T-helper 1 cell treated with Interleukin-12 subunit alpha and Interleukin-12 subunit beta and Interleukin-4 antibody, amounts not matched to agents 30 μg/mL and 1 μg/mL, for 36 hours (primary cell): Measurements from ENCODE around the gene DSP.

Experiments
- H3K27ac Mint-ChIP-seq: one replicate; pipeline ENCODE4 v1.8.0; 2021; ENCODE audit warnings: mild to moderate bottlenecking, mixed read lengths
- H3K27me3 Mint-ChIP-seq: one replicate; pipeline ENCODE4 v1.8.0; 2021; ENCODE audit warnings: low read depth, mixed read lengths
- H3K36me3 Mint-ChIP-seq: one replicate; pipeline ENCODE4 v1.8.0; 2021; ENCODE audit warnings: low read depth, mixed read lengths
- H3K4me1 Mint-ChIP-seq: one replicate; pipeline ENCODE4 v1.8.0; 2021; ENCODE audit warnings: low read depth, mixed read lengths
- H3K4me3 Mint-ChIP-seq: one replicate; pipeline ENCODE4 v1.8.0; 2021; ENCODE audit warnings: mild to moderate bottlenecking, moderate library complexity, mixed read lengths
- H3K9me3 Mint-ChIP-seq: one replicate; pipeline ENCODE4 v1.8.0; 2021; ENCODE audit warnings: mixed read lengths

The DSP gene

GRCh38 chr6:7541175-7542064 lies at the start of gene DSP:
TSS of gene DSP (plus strand) at chr6:7541671. CDS start at chr6:7541916, 245 bp downstream.
- H3K27me3 Mint-ChIP-seq: peaks cover 81% of the 10 kb centered on the region
- H3K4me3 Mint-ChIP-seq: peak within 1 kb of the TSS; percentile 79
- H3K27ac Mint-ChIP-seq: no peak within 1 kb of the TSS
- H3K4me1 Mint-ChIP-seq: peaks cover 6% of the 10 kb centered on the region
- H3K36me3 Mint-ChIP-seq: no peaks in the 10 kb centered on the region
- H3K9me3 Mint-ChIP-seq: no peaks in the 10 kb centered on the region

- Mint-ChIP-seq H3K27ac (no peak overlapping the region), H3K36me3 (no peaks in the 10 kb centered on the region), H3K9me3 (no peaks in the 10 kb centered on the region), H3K27me3 (peaks cover 18% of the 10 kb centered on the region), H3K4me1 (no peaks in the 10 kb centered on the region), H3K4me3 (no peak overlapping the region)
Measured at GRCh38 chr6:7493866-7494265, 47.6 kb upstream of the DSP start.

GRCh38 chr6:7494638-7495037 lies 46.8 kb upstream of the DSP start:
- Mint-ChIP-seq H3K4me3 (no peak overlapping the region), H3K27ac (no peak overlapping the region), H3K27me3 (peaks cover 22% of the 10 kb centered on the region), H3K9me3 (no peaks in the 10 kb centered on the region), H3K36me3 (no peaks in the 10 kb centered on the region), H3K4me1 (no peaks in the 10 kb centered on the region)

GRCh38 chr6:7496266-7496875 lies 45.1 kb upstream of the DSP start:
- no peaks in the 10 kb centered on the region for H3K9me3 Mint-ChIP-seq
- no peak overlapping the region for H3K4me3 Mint-ChIP-seq
- H3K36me3 Mint-ChIP-seq: no peaks in the 10 kb centered on the region
- H3K27ac Mint-ChIP-seq: no peak overlapping the region
- peaks cover 28% of the 10 kb centered on the region for H3K27me3 Mint-ChIP-seq
- no peaks in the 10 kb centered on the region for H3K4me1 Mint-ChIP-seq

- Mint-ChIP-seq H3K4me1 (no peaks in the 10 kb centered on the region), H3K27me3 (peaks cover 14% of the 10 kb centered on the region), H3K4me3 (no peak overlapping the region), H3K27ac (no peak overlapping the region), H3K36me3 (no peaks in the 10 kb centered on the region), H3K9me3 (no peaks in the 10 kb centered on the region)
Measured at GRCh38 chr6:7500752-7501282, 40.7 kb upstream of the DSP start.

- no peak overlapping the region for H3K4me3 Mint-ChIP-seq
- no peaks in the 10 kb centered on the region for H3K36me3 Mint-ChIP-seq
- H3K9me3 Mint-ChIP-seq: no peaks in the 10 kb centered on the region
- no peak overlapping the region for H3K27ac Mint-ChIP-seq
- H3K4me1 Mint-ChIP-seq: no peaks in the 10 kb centered on the region
- peaks cover 11% of the 10 kb centered on the region for H3K27me3 Mint-ChIP-seq
Measured at GRCh38 chr6:7502743-7503142, 38.7 kb upstream of the DSP start.

GRCh38 chr6:7504041-7504440 lies 37.4 kb upstream of the DSP start:
- Mint-ChIP-seq H3K4me1 (no peaks in the 10 kb centered on the region), H3K27ac (no peak overlapping the region), H3K4me3 (no peak overlapping the region), H3K36me3 (no peaks in the 10 kb centered on the region), H3K27me3 (peaks cover 9% of the 10 kb centered on the region), H3K9me3 (no peaks in the 10 kb centered on the region)

GRCh38 chr6:7505189-7505699 lies 36.2 kb upstream of the DSP start:
- Mint-ChIP-seq H3K27me3 (peaks cover 6% of the 10 kb centered on the region), H3K36me3 (no peaks in the 10 kb centered on the region), H3K4me1 (no peaks in the 10 kb centered on the region), H3K4me3 (no peak overlapping the region), H3K27ac (no peak overlapping the region), H3K9me3 (no peaks in the 10 kb centered on the region)

- H3K4me3 Mint-ChIP-seq: no peak overlapping the region
- no peak overlapping the region for H3K27ac Mint-ChIP-seq
- peaks cover 13% of the 10 kb centered on the region for H3K27me3 Mint-ChIP-seq
- H3K36me3 Mint-ChIP-seq: no peaks in the 10 kb centered on the region
- H3K4me1 Mint-ChIP-seq: no peaks in the 10 kb centered on the region
- H3K9me3 Mint-ChIP-seq: no peaks in the 10 kb centered on the region
Measured at GRCh38 chr6:7507600-7507999, 33.9 kb upstream of the DSP start.

- no peaks in the 10 kb centered on the region for H3K9me3 Mint-ChIP-seq
- no peak overlapping the region for H3K27ac Mint-ChIP-seq
- H3K36me3 Mint-ChIP-seq: no peaks in the 10 kb centered on the region
- no peaks in the 10 kb centered on the region for H3K4me1 Mint-ChIP-seq
- no peak overlapping the region for H3K4me3 Mint-ChIP-seq
- peaks cover 18% of the 10 kb centered on the region for H3K27me3 Mint-ChIP-seq
Measured at GRCh38 chr6:7512320-7512719, 29.2 kb upstream of the DSP start.

GRCh38 chr6:7513529-7513928 lies 27.9 kb upstream of the DSP start:
- Mint-ChIP-seq H3K4me1 (no peaks in the 10 kb centered on the region), H3K9me3 (no peaks in the 10 kb centered on the region), H3K36me3 (no peaks in the 10 kb centered on the region), H3K27me3 (peaks cover 18% of the 10 kb centered on the region), H3K4me3 (no peak overlapping the region), H3K27ac (no peak overlapping the region)

GRCh38 chr6:7515363-7515762 lies 26.1 kb upstream of the DSP start:
- H3K27me3 Mint-ChIP-seq: peaks cover 18% of the 10 kb centered on the region
- H3K27ac Mint-ChIP-seq: no peak overlapping the region
- H3K9me3 Mint-ChIP-seq: no peaks in the 10 kb centered on the region
- H3K4me1 Mint-ChIP-seq: no peaks in the 10 kb centered on the region
- H3K36me3 Mint-ChIP-seq: no peaks in the 10 kb centered on the region
- H3K4me3 Mint-ChIP-seq: no peak overlapping the region

- no peaks in the 10 kb centered on the region for H3K9me3 Mint-ChIP-seq
- no peak overlapping the region for H3K4me3 Mint-ChIP-seq
- no peak overlapping the region for H3K27ac Mint-ChIP-seq
- peaks cover 13% of the 10 kb centered on the region for H3K27me3 Mint-ChIP-seq
- H3K4me1 Mint-ChIP-seq: no peaks in the 10 kb centered on the region
- H3K36me3 Mint-ChIP-seq: no peaks in the 10 kb centered on the region
Measured at GRCh38 chr6:7518877-7519276, 22.6 kb upstream of the DSP start.

GRCh38 chr6:7522873-7523272 lies 18.6 kb upstream of the DSP start:
- no peaks in the 10 kb centered on the region for H3K4me1 Mint-ChIP-seq
- no peak overlapping the region for H3K27ac Mint-ChIP-seq
- H3K4me3 Mint-ChIP-seq: no peak overlapping the region
- H3K9me3 Mint-ChIP-seq: no peaks in the 10 kb centered on the region
- H3K27me3 Mint-ChIP-seq: peaks cover 26% of the 10 kb centered on the region
- H3K36me3 Mint-ChIP-seq: no peaks in the 10 kb centered on the region

GRCh38 chr6:7523922-7524321 lies 17.5 kb upstream of the DSP start:
- Mint-ChIP-seq H3K4me3 (no peak overlapping the region), H3K4me1 (no peaks in the 10 kb centered on the region), H3K27me3 (peaks cover 34% of the 10 kb centered on the region), H3K27ac (no peak overlapping the region), H3K36me3 (no peaks in the 10 kb centered on the region), H3K9me3 (no peaks in the 10 kb centered on the region)
